Fibroblast of pulmonary artery (primary cell): ENCODE results near the gene CACNG4.
A peak's percentile ranks its signal among the peaks of the same experiment; 100 is the strongest.

ENCODE experiments used
- DNase-seq: peaks from one replicate; pipeline ENCODE4 v3.0.0-alpha.2; 2010; ENCODE audit warnings: low read depth
- H3K4me3 ChIP-seq: replicated peaks from 2 replicates; pipeline ENCODE4 v1.5.1; 2011; ENCODE audit warnings: low read depth, mild to moderate bottlenecking, control low read depth, low read length, moderate library complexity
- TF ChIP-seq, protein P1 (sequence below): IDR thresholded peaks from 2 replicates; pipeline ENCODE4 v1.5.1; 2011; ENCODE audit warnings: mild to moderate bottlenecking, control low read depth, low read length, inconsistent platforms; ENCODE audit errors: missing control alignments

The CACNG4 gene

DNA sequence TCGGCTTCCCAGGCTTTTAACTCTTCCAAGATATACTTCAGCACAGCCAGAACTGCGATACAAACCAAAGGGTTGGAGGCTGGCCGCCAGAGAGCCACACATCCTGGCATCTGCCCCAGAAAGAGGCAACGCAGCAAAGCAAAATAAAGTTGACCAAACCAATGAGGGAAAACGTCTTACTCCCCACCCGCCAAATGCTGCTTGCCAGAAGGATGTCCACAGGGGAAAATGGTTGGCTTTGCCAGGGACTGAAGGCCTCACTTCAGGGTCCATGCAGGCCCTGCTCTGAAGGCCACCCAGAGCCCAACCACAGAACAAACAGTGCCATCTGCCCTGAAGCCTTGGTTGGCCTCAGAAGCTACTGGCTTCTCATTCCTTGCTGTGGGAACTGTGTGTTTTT is 94.9 kb downstream of the CACNG4 start:
- DNase-seq, result no peak
- TF ChIP-seq, protein P1, sequence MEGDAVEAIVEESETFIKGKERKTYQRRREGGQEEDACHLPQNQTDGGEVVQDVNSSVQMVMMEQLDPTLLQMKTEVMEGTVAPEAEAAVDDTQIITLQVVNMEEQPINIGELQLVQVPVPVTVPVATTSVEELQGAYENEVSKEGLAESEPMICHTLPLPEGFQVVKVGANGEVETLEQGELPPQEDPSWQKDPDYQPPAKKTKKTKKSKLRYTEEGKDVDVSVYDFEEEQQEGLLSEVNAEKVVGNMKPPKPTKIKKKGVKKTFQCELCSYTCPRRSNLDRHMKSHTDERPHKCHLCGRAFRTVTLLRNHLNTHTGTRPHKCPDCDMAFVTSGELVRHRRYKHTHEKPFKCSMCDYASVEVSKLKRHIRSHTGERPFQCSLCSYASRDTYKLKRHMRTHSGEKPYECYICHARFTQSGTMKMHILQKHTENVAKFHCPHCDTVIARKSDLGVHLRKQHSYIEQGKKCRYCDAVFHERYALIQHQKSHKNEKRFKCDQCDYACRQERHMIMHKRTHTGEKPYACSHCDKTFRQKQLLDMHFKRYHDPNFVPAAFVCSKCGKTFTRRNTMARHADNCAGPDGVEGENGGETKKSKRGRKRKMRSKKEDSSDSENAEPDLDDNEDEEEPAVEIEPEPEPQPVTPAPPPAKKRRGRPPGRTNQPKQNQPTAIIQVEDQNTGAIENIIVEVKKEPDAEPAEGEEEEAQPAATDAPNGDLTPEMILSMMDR, result no peak
- H3K4me3 ChIP-seq, result no peak overlapping the region

- H3K4me3 ChIP-seq, result no peak overlapping the region
- peak; percentile 18 for DNase-seq
- TF ChIP-seq, protein P1, result no peak
Observed at GRCh38 chr17:67063141-67063540, 98.6 kb downstream of the CACNG4 start.

DNA sequence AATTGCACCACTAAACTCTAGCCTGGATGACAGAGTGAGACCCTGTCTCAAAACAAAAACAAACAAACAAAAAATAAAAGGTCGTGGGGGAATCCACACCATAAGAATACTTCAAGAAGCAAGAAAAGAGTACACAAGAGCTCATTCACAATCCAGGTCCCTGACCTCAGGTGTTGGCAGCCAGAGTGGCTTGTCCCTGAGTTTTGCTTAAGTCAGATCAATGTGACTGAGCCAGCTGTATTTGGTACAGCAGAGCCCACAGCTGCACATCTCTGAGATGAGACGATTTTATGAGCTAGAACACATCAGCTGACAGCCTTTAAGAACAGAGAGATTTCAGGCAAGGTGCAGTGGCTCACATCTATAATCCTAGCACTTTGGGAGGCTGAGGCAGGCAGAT is 102.2 kb downstream of the CACNG4 start:
- DNase-seq, result no peak
- TF ChIP-seq, protein P1, result no peak
- no peak overlapping the region for H3K4me3 ChIP-seq

- TF ChIP-seq, protein P1, result no peak
- no peak for DNase-seq
- no peak overlapping the region for H3K4me3 ChIP-seq
Observed at GRCh38 chr17:67067571-67068482, 103.3 kb downstream of the CACNG4 start.

DNA sequence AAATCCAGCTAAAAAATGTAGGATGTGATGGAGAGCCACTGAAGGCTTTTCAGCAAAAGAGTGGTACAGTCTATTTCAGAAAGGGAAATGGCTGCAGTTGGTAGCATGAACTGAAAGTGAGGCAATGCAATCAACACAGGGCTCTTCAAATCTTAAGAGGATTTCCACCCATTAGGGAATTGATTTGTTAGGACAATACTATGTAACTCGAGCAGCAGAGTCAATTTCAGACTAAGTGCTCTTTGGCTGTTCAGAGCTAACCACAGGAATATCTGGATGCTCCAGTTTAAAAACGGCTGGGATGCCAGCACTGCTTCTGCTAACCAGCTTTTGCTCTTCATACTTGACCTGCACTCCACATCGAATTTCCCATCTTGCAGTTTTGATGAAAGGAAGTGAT is 104.5 kb downstream of the CACNG4 start:
- DNase-seq, result no peak
- H3K4me3 ChIP-seq, result no peak overlapping the region
- TF ChIP-seq, protein P1, result no peak

DNA sequence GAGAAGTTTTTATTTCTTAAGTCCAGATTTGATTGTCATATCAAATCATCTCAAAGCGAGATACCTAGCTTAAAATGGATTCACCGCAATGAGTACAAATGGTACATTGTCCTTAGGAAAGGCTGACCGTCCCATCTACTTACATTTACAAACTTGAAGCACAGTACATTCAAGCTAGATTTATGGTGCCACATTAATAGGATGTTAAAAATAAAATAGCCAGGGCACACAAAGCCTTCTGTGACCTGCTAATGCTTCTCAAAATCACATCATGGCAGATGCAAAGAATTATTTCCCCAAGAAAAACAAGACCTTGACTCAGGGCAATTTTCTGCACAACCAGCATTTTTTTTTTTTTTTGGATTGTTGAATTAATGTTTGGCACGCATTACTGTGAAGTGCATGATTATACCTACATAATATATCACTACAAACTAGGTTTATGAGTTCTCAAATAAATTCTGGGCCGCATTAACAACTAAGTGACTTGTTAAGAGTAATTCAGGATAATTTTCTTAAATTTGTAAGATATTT is 105.2 kb downstream of the CACNG4 start:
- no peak overlapping the region for H3K4me3 ChIP-seq
- TF ChIP-seq, protein P1, result no peak
- DNase-seq, result no peak
